BJ (cell line): ENCODE data around the gene TM4SF20. TPM values are rescaled to one million over a fixed set of nuclear protein-coding genes. Genes with fewer than 3 reads are reported as not detected.

ENCODE experiments used
- CTCF ChIA-PET: fragments of 350-600 bp; formaldehyde crosslinking; extraction: SDS; loops from one replicate; lab custom pipeline; 2021; ENCODE audit warnings: antibody characterized with exemption, inconsistent platforms; lab: Yijun Ruan, JAX
- POLR2A ChIA-PET: fragments of 300-600 bp; sonication (Branson Sonifier 250); formaldehyde crosslinking; extraction: SDS; loops from one replicate; lab custom pipeline; 2021; ENCODE audit warnings: antibody characterized with exemption; lab: Charles Lee
- DNase-seq: peaks from one replicate; pipeline ENCODE4 v3.0.0-alpha.2; 2011; ENCODE audit warnings: low read depth
- H3K27me3 ChIP-seq: 2 replicates; pipeline ENCODE4 v1.6.0; 2011; ENCODE audit warnings: low read length; ENCODE audit not compliant: control insufficient read depth, insufficient read depth
- H3K36me3 ChIP-seq: 2 replicates; pipeline ENCODE4 v1.5.1; 2011; ENCODE audit warnings: low read length; ENCODE audit not compliant: control insufficient read depth, insufficient read depth
- H3K4me3 ChIP-seq: 2 replicates; pipeline ENCODE4 v1.5.1; 2011; ENCODE audit warnings: low read depth, mild to moderate bottlenecking, control low read depth, low read length
- polyA plus RNA-seq: library from polyadenylated mRNA; depleted of rRNA; stranded (reverse); fragments of >200 nt; gene quantifications from 2 replicates; pipeline ENCODE4 v1.2.3, GENCODE V29; 2011
- TF ChIP-seq, protein P1 (sequence below): IDR thresholded peaks from 2 replicates; pipeline ENCODE4 v1.5.1; 2011; ENCODE audit warnings: low read depth, mild to moderate bottlenecking, control low read depth, inconsistent platforms, low read length, moderate library complexity; ENCODE audit not compliant: insufficient read depth

Gene TM4SF20
- polyA plus RNA-seq, 1 experiment: 0.56 TPM

DNA sequence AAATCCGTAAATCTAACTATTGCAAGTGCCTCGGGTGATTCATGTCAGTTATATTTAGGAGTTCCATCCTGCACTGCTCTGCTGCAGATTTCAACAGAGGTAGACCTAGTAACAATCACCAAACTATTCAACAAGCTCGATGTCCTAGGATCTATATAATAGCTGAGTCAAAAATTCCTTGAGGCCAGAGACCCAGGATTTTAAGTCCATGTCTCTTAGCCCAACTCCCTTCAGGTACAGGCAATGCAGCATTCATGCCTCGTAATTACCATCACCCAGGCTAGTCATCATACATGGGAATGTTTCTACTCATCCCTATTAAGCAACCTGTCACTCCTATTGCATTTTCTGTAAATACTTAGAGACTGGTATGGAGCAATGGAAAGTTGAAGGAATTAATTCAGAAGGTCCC is 729 bp downstream of the TM4SF20 start:
- ChIA-PET CTCF (interaction anchor here (1.2 to 1.8 kb wide), 4 partner anchors 8 to 1278 kb away, joined by 3 to 7 read pairs (median 4); partner anchors contain the start of gene SCYGR1), POLR2A (no interaction called here)
- DNase-seq: no peak
- no peaks in the 10 kb centered on the region for H3K27me3 ChIP-seq
- TF ChIP-seq, protein P1, sequence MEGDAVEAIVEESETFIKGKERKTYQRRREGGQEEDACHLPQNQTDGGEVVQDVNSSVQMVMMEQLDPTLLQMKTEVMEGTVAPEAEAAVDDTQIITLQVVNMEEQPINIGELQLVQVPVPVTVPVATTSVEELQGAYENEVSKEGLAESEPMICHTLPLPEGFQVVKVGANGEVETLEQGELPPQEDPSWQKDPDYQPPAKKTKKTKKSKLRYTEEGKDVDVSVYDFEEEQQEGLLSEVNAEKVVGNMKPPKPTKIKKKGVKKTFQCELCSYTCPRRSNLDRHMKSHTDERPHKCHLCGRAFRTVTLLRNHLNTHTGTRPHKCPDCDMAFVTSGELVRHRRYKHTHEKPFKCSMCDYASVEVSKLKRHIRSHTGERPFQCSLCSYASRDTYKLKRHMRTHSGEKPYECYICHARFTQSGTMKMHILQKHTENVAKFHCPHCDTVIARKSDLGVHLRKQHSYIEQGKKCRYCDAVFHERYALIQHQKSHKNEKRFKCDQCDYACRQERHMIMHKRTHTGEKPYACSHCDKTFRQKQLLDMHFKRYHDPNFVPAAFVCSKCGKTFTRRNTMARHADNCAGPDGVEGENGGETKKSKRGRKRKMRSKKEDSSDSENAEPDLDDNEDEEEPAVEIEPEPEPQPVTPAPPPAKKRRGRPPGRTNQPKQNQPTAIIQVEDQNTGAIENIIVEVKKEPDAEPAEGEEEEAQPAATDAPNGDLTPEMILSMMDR: no peak
- no peaks in the 10 kb centered on the region for H3K36me3 ChIP-seq
- no peak overlapping the region for H3K4me3 ChIP-seq

DNA sequence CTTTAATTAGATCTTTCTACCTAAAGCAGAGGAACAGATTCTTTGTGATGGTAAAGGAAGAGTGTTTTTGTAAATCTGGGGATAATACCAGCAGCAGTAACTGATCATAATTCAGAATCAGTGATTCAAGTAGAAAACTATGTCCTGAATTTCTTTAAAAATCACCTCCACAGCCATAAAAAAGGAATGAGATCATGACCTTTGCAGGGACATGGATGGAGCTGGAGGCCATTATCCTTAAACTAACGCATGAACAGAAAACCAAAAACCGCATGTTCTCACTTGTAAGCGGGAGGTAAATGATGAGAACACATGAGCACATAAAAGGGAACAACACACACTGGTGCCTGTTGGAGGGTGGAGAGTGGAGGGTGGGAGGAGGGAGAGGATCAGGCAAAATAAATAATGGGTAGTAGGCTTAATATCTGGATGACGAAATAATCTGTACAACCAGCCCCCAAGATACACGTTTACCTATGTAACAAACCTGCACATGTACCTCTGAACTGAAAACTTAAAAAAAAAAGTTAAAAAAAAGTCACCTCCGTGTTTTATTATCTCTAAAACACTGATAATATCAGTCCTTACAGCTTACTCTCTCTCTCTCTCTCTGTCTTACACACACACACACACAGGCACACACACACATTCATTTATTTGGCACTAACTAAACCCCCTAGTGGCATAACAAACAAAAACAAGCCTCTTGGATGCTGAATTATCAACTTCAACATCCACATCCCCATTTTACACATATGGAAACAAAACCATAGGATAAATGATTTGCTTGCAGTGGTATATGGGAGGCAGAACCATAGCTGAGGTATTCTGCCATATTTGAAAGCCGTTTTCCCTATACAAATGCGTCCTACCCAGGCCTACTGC is 1.4 kb downstream of the TM4SF20 start:
- no peaks in the 10 kb centered on the region for H3K27me3 ChIP-seq

DNA sequence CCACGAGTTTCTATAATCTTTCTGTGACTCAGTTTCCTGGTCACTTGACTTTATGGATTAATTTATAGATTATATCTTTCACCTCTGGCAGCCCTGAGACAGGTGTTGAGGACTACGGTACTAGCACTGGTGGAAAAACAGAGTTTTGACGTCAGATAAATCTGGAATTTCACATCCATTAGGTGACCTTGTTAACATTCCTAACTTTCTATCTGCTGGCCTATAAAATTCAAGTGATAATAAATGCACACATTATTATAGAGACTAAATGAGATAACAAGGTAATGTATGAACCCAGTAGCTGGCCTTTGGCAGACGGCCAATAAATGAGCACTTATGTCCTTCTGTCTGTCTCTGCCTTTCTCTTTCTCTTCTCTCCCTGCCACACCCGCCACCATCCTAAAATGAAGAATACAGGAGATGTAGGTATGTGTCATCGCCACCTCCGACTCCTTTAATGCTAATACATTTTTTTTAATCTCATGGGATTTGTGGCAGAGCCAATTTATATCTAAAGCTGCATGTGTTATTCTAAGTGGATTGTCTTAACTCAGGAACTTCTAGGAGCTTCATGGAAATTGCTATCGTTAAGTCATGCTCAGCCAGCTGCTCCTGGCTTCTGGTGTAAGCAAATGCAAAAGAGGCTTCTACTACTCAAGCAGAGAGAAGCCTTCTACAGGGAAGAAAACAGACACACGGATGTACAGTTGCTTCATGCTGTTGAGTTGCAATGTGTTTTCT is 2.3 kb downstream of the TM4SF20 start:
- ChIA-PET CTCF (interaction anchor here (1.0 to 1.8 kb wide), 3 partner anchors 10 to 29 kb away, joined by 3 to 7 read pairs (median 4); no protein-coding TSS in a partner anchor), POLR2A (no interaction called here)
- Histone ChIP-seq H3K4me3 (no peak overlapping the region), H3K36me3 (no peaks in the 10 kb centered on the region), H3K27me3 (no peaks in the 10 kb centered on the region)
- no peak for DNase-seq
- TF ChIP-seq, protein P1: no peak

More for the DNA sequence above, 1.4 kb downstream of the TM4SF20 start:
- Histone ChIP-seq H3K36me3 (no peaks in the 10 kb centered on the region), H3K4me3 (no peak overlapping the region)
- ChIA-PET POLR2A (no interaction called here), CTCF (interaction anchor here (1.2 to 1.8 kb wide), 5 partner anchors 9 to 1279 kb away, joined by 3 to 7 read pairs (median 3); partner anchors contain the start of gene SCYGR1)
- TF ChIP-seq, protein P1: no peak
- DNase-seq: no peak

DNA sequence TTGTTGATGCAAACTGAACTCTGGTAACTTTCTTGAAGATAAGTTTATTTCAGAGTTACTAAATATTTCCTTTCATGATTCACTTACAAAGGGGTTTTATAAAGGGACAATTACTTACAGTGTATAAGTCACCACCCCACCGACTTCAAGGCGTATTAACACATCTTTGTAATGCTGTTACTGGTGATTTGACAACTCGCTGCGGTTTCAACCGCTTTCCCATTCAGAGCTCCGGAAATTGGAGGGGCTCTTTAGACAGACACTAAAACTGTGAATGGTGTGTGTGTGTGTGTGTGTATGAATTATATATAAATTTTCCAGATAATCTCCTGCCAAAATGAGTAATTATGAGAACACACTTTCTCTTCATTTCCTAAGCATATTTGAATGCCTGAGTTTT is 4.9 kb downstream of the TM4SF20 start:
- ChIA-PET POLR2A (interaction anchor here (0.7 kb wide), 1 partner anchor 9 kb away, joined by 12 read pairs; no protein-coding TSS in a partner anchor), CTCF (interaction anchor here (0.7 to 1.4 kb wide), 2 partner anchors 18 to 1329 kb away, joined by 3 to 4 read pairs; no protein-coding TSS in a partner anchor)
- Histone ChIP-seq H3K36me3 (no peaks in the 10 kb centered on the region), H3K4me3 (no peak overlapping the region), H3K27me3 (no peaks in the 10 kb centered on the region)
- no peak for DNase-seq
- TF ChIP-seq, protein P1: no peak
